Kidney epithelial cell (primary cell): ENCODE measurements around the gene TP73. TPM values are rescaled to one million over a fixed set of nuclear protein-coding genes. Genes with fewer than 3 reads are reported as not detected.

Experiments used
- DNase-seq: peaks from one replicate; pipeline ENCODE4 v3.0.0-alpha.2; 2010; ENCODE audit warnings: low read depth
- H3K27me3 ChIP-seq: 2 replicates; pipeline ENCODE4 v1.6.0; 2011; ENCODE audit warnings: low read length; ENCODE audit not compliant: control insufficient read depth, insufficient read depth
- H3K36me3 ChIP-seq: 2 replicates; pipeline ENCODE4 v1.5.1; 2011; ENCODE audit warnings: low read length; ENCODE audit not compliant: control insufficient read depth, insufficient read depth
- H3K4me3 ChIP-seq: 2 replicates; pipeline ENCODE4 v1.5.1; 2011; ENCODE audit warnings: low read depth, mild to moderate bottlenecking, control low read depth, low read length
- total RNA-seq: library from RNA; depleted of rRNA; stranded (reverse); fragments of >200 nt; gene quantifications from 2 replicates; pipeline ENCODE4 v1.2.3, GENCODE V29; 2015
- TF ChIP-seq, protein P1 (sequence below): IDR thresholded peaks from 2 replicates; pipeline ENCODE4 v1.5.1; 2011; ENCODE audit warnings: mild to moderate bottlenecking, moderate library complexity, low read length, control low read depth, inconsistent platforms; ENCODE audit not compliant: insufficient read depth, poor library complexity, severe bottlenecking

Gene TP73
- total RNA-seq, 1 donor from 2014 or later, result 0.04 TPM

DNA sequence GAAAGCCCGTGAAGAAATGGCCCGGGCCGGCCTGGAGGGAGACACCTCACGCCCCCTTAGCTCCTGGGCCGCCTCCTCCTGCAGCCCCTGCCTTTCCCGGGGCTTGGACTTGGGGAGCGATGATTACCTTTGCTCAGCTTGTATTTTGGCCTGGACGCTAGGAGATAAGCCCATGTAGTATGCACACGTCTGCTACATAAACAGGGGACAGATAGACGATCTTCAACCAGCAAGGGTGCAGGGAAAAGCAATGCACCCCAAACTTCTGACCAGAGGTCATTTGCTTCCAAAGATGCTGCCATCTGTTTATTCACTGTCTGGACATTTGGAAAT is 936 bp downstream of the TP73 start:
- TF ChIP-seq, protein P1, sequence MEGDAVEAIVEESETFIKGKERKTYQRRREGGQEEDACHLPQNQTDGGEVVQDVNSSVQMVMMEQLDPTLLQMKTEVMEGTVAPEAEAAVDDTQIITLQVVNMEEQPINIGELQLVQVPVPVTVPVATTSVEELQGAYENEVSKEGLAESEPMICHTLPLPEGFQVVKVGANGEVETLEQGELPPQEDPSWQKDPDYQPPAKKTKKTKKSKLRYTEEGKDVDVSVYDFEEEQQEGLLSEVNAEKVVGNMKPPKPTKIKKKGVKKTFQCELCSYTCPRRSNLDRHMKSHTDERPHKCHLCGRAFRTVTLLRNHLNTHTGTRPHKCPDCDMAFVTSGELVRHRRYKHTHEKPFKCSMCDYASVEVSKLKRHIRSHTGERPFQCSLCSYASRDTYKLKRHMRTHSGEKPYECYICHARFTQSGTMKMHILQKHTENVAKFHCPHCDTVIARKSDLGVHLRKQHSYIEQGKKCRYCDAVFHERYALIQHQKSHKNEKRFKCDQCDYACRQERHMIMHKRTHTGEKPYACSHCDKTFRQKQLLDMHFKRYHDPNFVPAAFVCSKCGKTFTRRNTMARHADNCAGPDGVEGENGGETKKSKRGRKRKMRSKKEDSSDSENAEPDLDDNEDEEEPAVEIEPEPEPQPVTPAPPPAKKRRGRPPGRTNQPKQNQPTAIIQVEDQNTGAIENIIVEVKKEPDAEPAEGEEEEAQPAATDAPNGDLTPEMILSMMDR, result no peak
- Histone ChIP-seq H3K27me3 (peaks cover 64% of the 10 kb centered on the region), H3K36me3 (no peaks in the 10 kb centered on the region), H3K4me3 (no peak overlapping the region)
- DNase-seq, result no peak

DNA sequence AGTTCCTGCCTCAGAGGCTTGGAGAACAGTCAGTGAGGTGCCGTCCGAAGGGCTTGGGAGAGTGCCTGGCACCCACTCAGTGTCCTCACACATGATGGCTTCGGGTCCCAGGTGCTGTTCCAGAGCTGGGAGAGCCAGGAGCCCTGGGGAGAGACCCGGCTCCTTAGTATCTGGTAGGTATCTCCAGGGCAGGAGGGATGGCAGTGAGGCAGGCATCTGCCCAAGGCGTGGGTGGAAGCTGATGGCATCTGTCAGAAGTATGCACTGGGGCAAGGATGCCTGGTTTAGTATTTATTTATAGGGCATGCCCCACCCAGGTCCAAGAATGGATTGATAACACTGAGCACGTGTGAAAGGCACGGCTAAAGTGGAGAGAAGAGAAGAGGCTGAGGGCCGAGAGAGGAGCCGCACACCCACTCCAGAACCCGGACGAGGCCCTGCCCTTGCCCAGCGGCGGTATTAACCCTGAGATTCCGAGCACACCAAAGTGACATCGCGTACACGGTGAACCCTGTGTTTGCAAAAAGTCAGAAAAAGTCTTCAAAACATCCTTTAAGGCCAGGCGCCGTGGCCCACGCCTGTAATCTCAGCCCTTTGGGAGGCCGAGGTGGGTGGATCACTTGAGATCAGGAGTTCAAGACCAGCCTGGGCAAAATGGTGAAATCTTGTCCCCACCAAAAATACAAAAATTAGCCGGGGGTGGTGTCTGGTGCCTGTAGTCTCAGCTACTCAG is 2.4 kb downstream of the TP73 start:
- DNase-seq, result no peak
- TF ChIP-seq, protein P1, result no peak
- Histone ChIP-seq H3K4me3 (no peak overlapping the region), H3K36me3 (no peaks in the 10 kb centered on the region), H3K27me3 (peaks cover 64% of the 10 kb centered on the region)

DNA sequence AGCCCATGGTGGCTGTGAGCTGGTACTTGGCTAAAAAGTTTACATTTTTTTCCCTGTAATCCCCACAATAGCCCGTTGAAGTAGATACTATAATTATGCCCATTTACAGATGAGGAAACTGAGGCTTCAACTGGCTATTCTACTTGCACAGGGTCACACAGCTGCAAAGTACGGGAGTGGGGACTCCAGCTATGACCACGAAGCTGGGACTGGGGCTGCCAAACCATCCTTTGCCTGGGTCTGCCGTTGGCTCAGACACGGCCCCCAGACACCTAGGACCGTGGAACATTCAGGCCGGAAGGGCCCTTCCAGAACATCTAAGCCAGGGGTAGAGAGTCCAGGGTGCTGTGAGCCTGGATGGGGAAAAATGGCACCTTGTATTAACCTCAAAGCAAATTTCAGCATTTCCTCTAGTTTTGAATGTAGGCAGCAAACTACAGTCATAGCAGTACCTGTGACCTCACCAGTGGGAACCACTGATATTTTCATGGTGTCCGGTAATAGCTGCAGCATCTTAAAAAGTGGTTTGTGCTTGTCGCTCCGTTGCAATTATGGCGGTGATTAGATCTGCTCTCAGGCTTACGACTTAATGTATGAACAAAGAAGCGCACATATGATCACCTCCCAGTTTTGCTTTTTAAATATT is 4.3 kb downstream of the TP73 start:
- Histone ChIP-seq H3K36me3 (no peaks in the 10 kb centered on the region), H3K4me3 (no peak overlapping the region), H3K27me3 (peaks cover 55% of the 10 kb centered on the region)
- TF ChIP-seq, protein P1, result no peak
- no peak for DNase-seq

DNA sequence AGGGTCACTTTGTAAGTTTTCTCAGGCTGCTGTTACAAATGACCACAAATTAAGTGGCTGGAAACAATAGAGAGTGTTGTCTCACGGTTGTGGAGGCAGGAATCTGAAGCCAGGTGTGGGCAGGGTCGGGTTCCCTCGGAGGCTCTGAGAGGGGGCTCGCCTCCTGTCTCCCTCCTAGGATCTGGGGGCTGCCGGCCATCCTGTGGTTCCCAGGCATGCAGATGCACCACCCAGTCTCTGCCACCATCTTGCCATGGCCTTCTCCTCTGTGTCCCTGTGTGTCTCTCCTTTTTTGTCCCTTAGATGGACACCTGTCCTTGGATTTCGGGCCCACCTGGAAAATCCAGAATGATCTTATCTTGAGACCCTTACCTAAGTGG is 4.8 kb downstream of the TP73 start:
- H3K27me3 ChIP-seq, result peaks cover 50% of the 10 kb centered on the region
- H3K4me3 ChIP-seq, result no peak overlapping the region
- no peaks in the 10 kb centered on the region for H3K36me3 ChIP-seq
- no peak for DNase-seq
- TF ChIP-seq, protein P1, result no peak

DNA sequence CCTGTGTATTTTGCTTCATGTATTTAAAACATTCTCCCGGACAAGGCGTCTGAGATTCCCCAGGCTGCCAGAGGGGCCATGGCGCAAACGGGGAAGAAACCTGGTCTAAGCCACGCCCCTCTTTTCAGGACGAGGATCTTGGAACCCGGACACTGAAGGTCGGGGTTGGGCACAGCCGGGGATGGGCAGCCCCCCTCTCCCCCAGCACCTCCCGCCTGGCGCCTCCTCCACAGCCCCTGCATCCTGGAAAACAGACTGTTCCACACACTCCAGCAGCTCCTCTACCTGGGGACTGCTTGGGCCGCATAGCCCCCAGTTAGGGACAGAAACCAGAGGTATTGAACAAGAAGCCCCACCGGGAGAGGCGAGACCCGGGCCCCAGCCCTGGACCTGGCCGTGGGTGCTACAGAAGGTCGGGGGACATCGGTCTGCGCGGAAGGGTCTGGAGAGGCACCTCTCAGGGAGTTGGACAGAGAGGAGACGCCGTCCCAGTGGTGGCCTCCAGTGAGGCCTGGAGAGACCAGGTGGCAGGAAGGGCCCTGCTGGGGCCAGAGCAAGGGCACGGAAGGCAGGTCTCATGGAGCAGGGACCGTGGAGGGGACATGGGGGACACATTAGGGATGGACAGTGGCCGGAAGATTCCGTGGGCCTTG is 5.4 kb downstream of the TP73 start:
- no peak for DNase-seq
- Histone ChIP-seq H3K36me3 (no peaks in the 10 kb centered on the region), H3K4me3 (no peak overlapping the region), H3K27me3 (peaks cover 45% of the 10 kb centered on the region)
- TF ChIP-seq, protein P1, result no peak
